ENCODE data around the gene PRMT2. TPM values are rescaled to one million over a fixed set of nuclear protein-coding genes. Genes with fewer than 3 reads are reported as not detected.

Gene PRMT2
- total RNA-seq, 2 donors from 2014 or later: 73.6 to 87.1 TPM

Other genes starting within 250 kb of the PRMT2 start
- 10 to 100 TPM; 51.0 to 52.2 TPM for gene DIP2A, start 176.8 kb upstream of the PRMT2 start, total RNA-seq
- not detected for gene S100B, start 30.6 kb upstream of the PRMT2 start, total RNA-seq

Measured in endodermal cell (in vitro differentiated cells).